Activated CD4-positive, alpha-beta T cell treated with anti-CD3 and anti-CD28 coated beads for 4 hours (primary cell): Measurements from ENCODE around the gene PDE6A.

Experiments
- DNase-seq, 2 donors: peaks; one replicate each; pipeline ENCODE4 v3.0.0-alpha.2; 2020

Gene PDE6A

DNA sequence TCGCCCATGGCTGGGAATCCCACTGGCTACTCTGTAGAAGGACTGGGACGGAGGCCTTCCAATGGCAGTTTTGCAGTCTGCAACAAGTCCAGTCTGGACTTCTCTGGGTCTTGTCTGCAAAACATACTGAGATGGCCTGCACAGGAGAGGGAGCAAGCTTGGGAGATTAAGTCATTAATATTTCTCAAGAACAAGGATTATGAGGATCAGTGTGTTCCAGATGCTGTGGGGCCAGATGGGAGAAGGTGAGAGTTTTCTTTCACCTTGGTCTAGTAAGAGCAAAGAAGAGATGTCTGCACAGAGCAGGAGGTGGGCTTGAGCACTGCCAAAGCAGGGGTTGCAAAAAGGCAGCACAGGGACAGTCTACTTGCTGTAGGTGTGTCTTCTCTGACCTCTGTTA lies at the start of gene PDE6A:
Gene PDE6A (minus strand): TSS at position 128 of the 400 bp plus-strand sequence. CDS start 120 bp downstream, at position 8.
- no peak for DNase-seq

DNA sequence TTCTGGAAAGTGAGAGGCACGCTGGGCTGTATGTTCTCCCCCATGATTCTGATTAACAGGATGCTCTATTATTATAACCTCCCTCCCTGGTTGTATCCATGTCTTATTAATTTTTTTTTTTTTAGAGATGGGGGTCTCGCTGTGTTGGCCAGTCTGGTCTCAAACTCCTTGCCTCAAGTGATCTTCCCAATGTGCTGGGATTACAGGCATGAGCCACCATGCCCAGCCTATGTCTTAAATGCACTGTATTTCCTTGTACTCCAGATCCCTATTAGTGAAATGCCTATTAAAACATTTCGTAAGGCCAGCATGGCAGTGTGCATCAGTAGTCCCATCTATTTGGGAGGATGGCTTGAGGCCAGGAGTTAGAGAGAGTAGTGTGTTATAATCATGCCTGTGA lies 48.9 kb upstream of the PDE6A start:
- no peak for DNase-seq

DNA sequence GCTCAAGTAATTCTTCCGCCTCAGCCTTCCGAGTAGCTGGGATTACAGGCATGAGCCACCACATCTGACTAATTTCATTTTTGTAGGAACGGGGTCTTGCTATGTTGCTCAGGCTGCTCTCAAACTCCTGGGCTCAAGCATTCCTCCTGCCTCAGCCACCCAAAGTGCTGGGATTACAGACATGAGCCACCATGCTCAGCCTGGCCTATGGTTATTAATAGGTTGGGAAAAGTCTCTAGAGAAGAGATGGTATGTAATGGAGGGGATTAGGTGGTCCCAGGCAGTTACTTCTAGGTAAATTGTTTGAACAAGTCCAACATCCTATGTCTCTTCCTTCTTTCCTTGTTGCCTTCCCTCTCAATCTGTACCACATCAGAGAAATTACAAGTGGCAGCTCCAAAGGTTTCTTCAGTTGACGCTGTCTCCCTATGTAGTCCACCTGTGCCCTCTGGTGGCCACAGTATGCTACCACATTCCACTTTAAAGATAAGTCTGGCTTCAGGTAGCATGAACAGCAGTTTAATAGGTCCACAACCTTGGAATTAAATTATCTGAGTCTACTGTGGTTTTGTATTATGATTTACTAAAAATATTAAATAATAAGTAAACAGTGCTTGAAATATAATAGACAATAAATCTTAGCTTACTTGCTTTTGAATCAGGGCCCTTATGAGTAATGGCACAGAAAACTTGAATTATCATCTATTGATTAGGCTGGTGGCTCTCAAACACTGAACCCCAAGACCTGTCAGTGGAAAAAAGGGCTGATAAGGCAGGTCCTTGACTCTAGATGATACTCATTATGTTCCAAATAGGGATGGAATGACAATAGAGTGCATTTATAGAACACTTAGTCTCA lies 46.2 kb upstream of the PDE6A start:
- DNase-seq, result peak; percentile 64 to 71

GRCh38 chr5:149988126-149988525 lies 43.5 kb upstream of the PDE6A start:
- DNase-seq, result no peak

- no peak for DNase-seq
Observed at GRCh38 chr5:149982505-149982904, 37.9 kb upstream of the PDE6A start.

- no peak for DNase-seq
Observed at GRCh38 chr5:149981206-149981605, 36.6 kb upstream of the PDE6A start.

DNA sequence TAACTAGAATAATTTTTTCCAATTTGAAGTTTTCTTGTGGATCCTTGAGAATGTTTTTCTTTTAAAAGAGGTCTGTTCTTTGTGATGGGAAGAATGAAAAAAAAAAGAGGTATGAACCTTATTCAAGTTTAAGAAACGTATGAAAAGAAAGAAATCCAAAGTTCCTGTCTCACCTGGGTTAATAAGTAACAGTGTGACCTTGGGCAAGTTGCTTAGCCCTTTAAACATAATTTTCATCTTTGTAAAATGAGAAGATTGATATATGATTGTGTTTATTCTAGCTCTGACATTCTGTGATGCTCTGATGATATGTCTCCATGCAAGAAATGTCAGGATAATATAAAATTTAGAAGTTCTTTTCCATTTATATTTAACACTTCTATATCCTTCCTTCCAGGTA lies 35.3 kb upstream of the PDE6A start:
- DNase-seq, result no peak

DNA sequence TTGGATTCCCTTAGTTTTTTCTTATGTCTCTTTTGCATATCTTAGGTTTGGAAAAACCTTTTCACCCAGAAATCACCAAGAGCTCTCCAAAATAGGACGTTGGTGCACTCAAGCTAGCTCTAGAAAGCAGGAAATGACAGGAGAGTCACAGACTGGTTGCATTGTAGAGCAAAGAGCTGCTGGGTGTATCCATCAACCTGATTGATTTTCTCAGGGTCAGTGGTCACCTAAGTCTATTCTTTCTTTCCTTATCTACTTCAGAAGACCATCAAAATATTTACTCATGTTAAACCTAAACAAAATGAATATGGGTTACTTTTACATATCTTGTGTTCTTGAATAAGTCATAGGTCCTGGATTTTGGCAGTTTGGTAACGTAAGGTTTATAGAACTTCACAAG lies 30.8 kb upstream of the PDE6A start:
- no peak for DNase-seq

DNA sequence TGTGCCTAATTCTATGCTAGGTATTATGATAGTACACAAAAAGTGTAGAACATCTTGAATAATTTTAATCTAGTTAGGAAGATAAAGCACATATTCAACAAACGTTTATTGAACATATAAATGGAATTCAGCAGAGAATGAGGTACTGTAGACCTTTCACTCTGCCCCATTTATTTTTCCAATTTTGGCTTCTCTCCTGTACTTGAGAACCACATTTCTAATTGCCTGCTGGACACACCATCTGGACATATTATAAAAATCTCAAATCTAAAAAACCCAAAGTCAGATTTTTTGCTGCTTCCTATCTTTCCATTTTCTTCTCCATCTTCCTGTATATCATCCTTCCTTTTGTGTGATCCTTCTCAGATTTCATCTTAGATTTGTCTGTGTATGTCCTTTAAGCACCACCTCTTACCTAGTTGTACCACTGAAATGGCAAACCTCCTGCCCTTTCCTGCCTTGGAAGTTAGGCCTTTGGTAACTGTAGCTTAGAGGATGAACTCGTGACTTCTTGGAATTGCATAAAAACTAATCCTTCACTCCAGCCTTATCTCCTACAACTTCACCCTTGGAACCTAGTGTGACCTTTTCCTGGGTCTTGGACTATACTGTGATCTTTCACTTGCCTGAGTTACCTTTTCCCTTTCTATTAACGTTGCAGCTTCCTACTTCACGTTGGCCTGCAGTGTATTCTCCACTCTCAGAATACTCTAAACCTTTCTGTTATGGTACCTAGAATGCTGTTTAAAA lies 24.8 kb upstream of the PDE6A start:
- DNase-seq, result no peak

GRCh38 chr5:149966946-149967345 lies 22.4 kb upstream of the PDE6A start:
- no peak for DNase-seq

- no peak for DNase-seq
Observed at GRCh38 chr5:149963729-149964128, 19.1 kb upstream of the PDE6A start.

- DNase-seq, result no peak
Observed at GRCh38 chr5:149962601-149963300, 18.2 kb upstream of the PDE6A start.

DNA sequence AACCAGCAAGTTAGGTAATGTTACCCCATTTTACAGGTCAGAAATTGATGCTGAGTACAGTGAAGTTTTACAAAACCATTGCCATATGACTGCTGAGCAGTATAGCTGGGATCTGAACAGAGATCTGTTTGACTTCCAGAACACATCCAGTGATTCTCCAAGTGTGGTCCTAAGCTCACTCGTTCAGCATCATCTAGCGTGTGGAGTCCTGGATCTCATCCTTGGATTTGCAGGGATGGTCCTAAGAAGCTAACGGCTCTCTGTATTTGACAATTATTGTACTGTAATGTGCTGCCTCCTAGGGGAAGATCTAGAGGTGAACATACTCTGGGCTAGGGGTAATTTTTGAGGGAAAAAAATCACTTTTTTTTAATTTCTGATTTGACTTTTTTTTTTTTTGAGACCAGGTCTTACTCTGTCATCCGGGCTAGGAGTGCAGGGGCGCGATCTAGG lies 17.4 kb upstream of the PDE6A start:
- DNase-seq, result no peak

DNA sequence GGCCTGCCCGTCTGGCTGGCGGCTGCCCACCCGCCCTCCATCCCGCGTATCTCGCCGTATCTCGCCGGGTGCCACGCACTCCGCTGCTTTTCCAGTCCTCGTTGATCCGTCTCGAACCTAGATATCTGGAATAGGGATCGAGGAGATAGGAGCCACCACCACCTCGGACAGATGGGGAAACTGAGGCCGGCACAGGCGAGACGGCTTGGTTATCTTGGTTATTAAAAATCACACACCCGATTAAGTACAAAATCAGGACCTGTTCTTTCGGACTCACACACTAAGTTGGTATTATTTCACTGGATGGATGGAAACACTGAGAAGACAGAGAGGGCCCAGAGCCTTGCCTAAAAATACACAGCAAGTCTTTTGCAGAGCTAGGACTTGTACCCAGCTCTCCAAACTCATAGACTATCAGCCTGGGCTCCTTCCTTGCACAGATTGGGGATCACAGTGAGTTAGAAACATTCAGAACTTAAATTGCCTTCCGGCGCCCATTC lies 16.6 kb upstream of the PDE6A start:
- DNase-seq, result no peak

GRCh38 chr5:149960272-149961185 lies 15.9 kb upstream of the PDE6A start, which contains the start of gene SLC26A2:
TSS of gene SLC26A2 (plus strand) at chr5:149960758. CDS start at chr5:149977653, 16,895 bp downstream.
- peak; percentile 92 to 93 for DNase-seq

DNA sequence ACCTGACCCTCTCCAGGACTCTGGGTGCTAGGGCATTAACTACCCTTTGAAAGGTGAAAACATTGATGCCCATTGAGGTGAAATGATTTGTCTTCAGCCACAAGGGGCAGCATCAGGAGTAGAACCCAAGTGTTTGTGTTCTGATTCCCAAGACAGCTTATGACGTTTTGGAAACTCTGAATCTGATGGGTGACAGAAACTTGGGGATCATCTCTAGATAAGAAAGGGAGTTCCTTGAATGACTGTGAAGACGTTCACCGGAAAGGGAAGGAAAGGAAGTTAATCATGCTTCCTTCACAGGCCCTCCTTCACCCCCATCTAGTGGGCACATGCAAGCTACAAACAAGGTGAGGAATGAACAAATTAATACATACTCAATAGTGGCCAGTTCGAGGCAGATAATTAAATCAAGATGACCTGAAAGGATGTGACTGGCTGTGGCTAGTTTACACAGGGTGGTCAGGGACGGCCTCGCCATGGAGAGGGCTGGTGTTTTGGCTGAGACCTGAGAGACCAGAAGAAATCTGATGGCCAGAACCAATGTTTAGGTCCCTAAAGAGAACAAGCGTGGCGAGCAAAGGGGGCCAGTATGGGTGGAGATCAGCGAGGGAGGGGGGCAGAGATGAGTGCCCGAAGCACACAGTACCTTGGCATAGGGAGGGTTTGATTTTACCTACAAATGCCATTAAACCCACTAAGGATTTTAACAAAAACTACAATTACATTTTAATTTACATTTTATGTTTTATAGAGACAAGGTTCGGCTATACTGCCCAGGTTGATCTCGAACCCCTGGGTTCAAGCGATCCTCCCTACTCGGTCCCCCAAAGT lies 15.0 kb upstream of the PDE6A start:
- peak; percentile 61 to 66 for DNase-seq

DNA sequence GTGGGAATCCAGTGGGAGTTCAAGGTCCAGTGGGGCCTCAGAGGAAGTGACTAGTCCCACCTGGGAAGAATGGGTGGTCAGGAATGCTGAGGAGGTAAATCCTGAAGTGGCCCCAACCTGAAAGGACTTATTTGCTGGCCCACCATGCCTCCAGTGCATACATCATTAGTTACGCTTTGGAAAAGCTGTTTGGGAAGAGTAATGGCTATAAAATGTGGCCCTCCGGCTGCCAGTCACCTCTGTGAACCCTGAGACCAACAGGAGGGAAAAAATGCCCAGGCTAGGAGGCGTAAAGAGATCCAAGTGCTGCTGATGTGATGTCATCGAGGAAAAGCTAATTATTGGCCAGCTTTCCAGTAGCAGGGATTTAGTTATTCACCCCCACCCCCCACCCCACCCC lies 13.3 kb upstream of the PDE6A start:
- no peak for DNase-seq

DNA sequence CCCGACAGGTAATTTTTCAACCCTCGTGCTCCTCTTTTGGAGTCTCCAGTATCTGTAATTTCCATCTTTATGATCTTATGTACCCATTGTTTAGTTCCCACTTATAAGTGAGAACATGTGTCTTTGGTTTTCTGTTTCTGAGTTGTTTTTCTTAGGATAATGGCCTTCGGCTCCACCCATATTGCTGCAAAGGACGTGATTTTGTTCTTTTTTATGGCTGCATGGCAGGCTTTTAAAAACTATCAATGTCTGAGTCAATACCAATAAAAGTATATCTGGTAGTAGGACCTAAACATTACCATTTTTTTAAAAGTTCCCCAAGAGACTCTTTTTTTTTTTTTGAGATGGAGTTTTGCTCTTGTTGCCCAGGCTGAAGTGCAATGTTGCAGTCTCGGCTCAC lies 12.1 kb upstream of the PDE6A start:
- DNase-seq, result no peak

DNA sequence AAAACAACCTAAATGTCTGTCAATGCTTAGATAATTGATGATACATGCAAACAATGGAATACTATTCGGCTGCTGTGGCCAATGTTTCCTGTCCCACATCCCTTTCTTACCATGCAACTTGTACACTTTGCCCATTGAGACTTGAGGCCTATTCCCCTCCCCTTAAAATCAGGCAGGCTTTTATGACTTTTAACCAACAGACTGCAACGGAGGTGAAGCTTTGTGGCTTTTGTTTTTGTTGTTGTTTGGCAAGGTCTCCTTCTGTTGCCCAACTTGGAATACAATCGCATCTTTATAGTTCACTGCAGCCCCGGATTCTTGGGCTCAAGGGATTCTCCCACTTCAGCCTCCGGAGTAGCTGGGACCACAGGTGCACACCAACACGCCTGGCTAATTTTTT lies 10.2 kb upstream of the PDE6A start:
- DNase-seq, result no peak

- DNase-seq, result no peak
Observed at GRCh38 chr5:149953436-149954121, 9.0 kb upstream of the PDE6A start.
